Activated CD4-positive, alpha-beta memory T cell treated with anti-CD3 and anti-CD28 coated beads for 36 hours (primary cell): ENCODE data around the gene SNX22. TPM values are rescaled to one million over a fixed set of nuclear protein-coding genes. Genes with fewer than 3 reads are reported as not detected.
A peak's percentile ranks its signal among the peaks of the same experiment; 100 is the strongest.

Source experiments
- CTCF ChIA-PET: fragments of 350-600 bp; sonication (Branson Sonifier 250); formaldehyde crosslinking; loops from one replicate; lab custom pipeline; 2021; ENCODE audit warnings: antibody characterized with exemption, inconsistent platforms; lab: Charles Lee
- POLR2A ChIA-PET: fragments of 350-600 bp; sonication (Branson Sonifier 250); formaldehyde crosslinking; loops from one replicate; lab custom pipeline; 2021; ENCODE audit warnings: antibody characterized with exemption; lab: Charles Lee
- DNase-seq: peaks from one replicate; pipeline ENCODE4 v3.0.0-alpha.2; 2020
- H3K27ac Mint-ChIP-seq: one replicate; pipeline ENCODE4 v1.8.0; 2021; ENCODE audit warnings: mixed read lengths
- H3K27me3 Mint-ChIP-seq: one replicate; pipeline ENCODE4 v1.8.0; 2021; ENCODE audit warnings: mixed read lengths
- H3K36me3 Mint-ChIP-seq: one replicate; pipeline ENCODE4 v1.8.0; 2021; ENCODE audit warnings: mixed read lengths
- H3K4me1 Mint-ChIP-seq: one replicate; pipeline ENCODE4 v1.8.0; 2021; ENCODE audit warnings: low read depth, mixed read lengths
- H3K4me3 Mint-ChIP-seq: one replicate; pipeline ENCODE4 v1.8.0; 2021; ENCODE audit warnings: mild to moderate bottlenecking, mixed read lengths
- H3K9me3 Mint-ChIP-seq: one replicate; pipeline ENCODE4 v1.8.0; 2021; ENCODE audit warnings: mixed read lengths
- intact Hi-C: fragments of 100-400 bp; cut with micrococcal nuclease; formaldehyde crosslinking; loops from one replicate; pipeline ENCODE4 v1.15.1; 2023
- total RNA-seq, 2 experiments: library from RNA; stranded (reverse); gene quantifications; one replicate each; pipeline ENCODE4 v1.2.3, GENCODE V29; 2021

SNX22 gene
- total RNA-seq, 2 experiments from 2014 or later: 0.38 to 0.68 TPM

DNA sequence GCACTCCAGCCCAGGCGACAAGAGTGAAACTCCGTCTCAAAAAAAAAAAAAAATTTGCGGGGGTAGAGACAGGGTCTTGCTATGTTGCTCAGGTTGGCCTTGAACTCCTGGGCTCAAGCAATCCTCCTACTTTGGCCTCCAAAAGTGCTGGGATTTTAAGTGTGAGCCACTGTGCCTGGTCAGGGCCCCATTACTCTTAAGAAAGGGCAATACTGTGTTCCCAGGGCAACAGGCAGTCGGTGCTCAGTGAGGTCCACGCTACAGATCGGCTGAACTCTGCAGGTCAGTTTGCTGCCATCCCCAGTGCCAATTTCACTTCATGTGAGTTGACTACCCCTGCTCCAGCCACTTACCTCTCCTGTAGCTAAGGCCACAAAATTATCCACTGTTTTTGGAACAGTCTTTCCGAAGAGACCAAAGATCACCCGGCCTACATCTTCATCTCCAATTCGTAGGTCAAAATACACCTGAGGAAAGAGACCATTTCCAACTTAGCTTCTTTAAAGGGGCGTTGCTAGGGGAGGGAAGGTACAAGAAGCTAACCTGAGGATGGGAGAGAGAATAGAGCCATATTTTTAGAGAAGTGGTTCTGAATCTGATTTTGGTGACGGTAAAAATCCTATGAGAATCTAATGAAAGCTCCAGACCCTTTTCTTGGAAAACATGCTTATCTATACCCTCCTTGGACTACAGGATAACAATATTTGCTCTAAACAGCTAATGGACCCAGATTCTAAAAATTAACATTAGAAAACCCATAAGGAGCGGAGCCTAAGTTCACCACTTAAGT, 10.4 kb downstream of the SNX22 start:
- intact Hi-C loops: loop anchor here (2.0 to 10.0 kb wide), 2 partner anchors 543 to 657 kb away; partner anchors contain the start of gene USP3
- ChIA-PET POLR2A (interaction anchor here (0.7 to 2.4 kb wide), 5 partner anchors 8 to 225 kb away, joined by 3 to 14 read pairs (median 8); partner anchors contain the start of genes CIAO2A and TRIP4), CTCF (interaction anchor here (1.4 to 5.4 kb wide), 3 partner anchors 9 to 226 kb away, joined by 3 to 61 read pairs (median 8); partner anchors contain the start of genes SNX22 and TRIP4)
- Mint-ChIP-seq H3K27me3 (no peaks in the 10 kb centered on the region), H3K36me3 (peaks cover 38% of the 10 kb centered on the region), H3K27ac (peak overlapping the region; percentile 88), H3K4me1 (peaks cover 40% of the 10 kb centered on the region), H3K4me3 (peak overlapping the region; percentile 88), H3K9me3 (no peaks in the 10 kb centered on the region)
- DNase-seq: no peak

DNA sequence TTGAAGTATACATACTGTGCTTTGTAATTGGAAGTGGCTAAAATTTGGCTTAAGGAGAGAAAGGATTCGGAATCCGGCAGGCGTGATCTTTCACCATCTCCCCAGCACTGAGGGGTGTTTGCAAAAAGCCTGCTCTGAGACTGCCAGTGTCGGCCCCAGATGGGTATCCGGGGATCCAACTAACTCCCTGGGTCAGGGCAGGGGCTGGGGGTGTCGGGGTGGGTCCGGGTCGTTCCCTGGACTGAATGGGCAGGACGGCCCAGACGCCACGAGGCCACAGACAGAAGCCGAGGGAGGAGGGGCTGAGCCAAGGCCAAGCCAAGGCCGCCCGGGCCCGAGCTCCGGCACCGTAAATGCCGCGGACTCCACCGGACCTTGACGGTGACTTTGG, 10.9 kb downstream of the SNX22 start:
- peak overlapping the region; percentile 88 for H3K27ac Mint-ChIP-seq
- POLR2A ChIA-PET: interaction anchor here (0.7 to 2.4 kb wide), 6 partner anchors 9 to 225 kb away, joined by 3 to 14 read pairs (median 8); partner anchors contain the start of genes CIAO2A and TRIP4
- CTCF ChIA-PET: interaction anchor here (1.4 to 5.4 kb wide), 3 partner anchors 9 to 225 kb away, joined by 3 to 61 read pairs (median 8); partner anchors contain the start of genes SNX22 and TRIP4
- no peaks in the 10 kb centered on the region for H3K9me3 Mint-ChIP-seq
- DNase-seq: no peak
- H3K27me3 Mint-ChIP-seq: no peaks in the 10 kb centered on the region
- peaks cover 32% of the 10 kb centered on the region for H3K36me3 Mint-ChIP-seq
- H3K4me1 Mint-ChIP-seq: peaks cover 43% of the 10 kb centered on the region
- intact Hi-C loops: loop anchor here (2.0 to 10.0 kb wide), 2 partner anchors 542 to 658 kb away; partner anchors contain the start of gene USP3
- H3K4me3 Mint-ChIP-seq: peak overlapping the region; percentile 88

DNA sequence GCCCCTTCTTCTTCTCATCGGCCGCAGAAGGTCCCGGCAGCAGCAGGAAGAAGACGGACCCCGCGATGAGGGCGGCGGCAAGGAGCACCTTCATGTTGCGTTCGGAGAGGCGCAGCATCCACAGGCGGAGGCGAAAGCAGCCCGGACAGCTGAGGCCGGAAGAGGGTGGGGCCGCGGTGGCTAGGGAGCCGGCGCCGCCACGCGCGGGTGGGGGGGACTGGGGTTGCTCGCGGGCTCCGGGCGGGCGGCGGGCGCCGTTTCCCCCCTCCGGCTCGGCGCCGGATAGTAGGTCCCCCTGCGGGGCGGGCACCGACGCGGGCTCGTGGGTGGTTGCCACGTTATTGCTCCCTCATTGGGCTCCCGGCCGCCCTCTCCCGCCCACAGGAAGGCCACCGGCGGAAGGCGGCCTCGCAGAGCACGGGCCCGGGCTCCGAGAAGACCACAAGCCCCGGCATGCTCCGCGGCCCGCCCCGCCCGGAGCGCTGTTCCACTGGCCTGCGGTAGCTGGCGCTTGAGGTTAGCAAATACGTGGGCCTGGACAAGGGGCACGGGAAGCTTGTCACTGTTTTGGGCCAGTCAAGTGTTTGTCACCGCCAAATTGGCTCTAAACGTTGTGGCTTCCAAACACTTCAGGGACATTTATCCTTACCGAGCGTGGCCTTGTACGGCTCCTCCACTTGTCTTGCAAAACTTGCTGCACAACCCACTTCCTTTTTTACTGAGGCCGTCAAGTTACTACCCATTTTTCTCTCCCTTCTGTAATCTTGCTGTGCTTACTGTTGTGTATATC, 11.5 kb downstream of the SNX22 start, which contains the start of gene PPIB:
PPIB (minus strand) TSS at position 154 of the 790 bp plus-strand sequence; CDS start at position 118, 36 bp downstream.
- Mint-ChIP-seq H3K9me3 (no peaks in the 10 kb centered on the region), H3K36me3 (peaks cover 27% of the 10 kb centered on the region), H3K27me3 (no peaks in the 10 kb centered on the region), H3K4me3 (peak within 1 kb of the TSS; percentile 88), H3K27ac (peak within 1 kb of the TSS; percentile 94), H3K4me1 (peaks cover 43% of the 10 kb centered on the region)
- intact Hi-C loops: loop anchor here (1.0 to 10.0 kb wide), 6 partner anchors 25 to 658 kb away; partner anchors contain the start of genes CSNK1G1, SNX1, TRIP4 and USP3
- POLR2A ChIA-PET: interaction anchor here (0.6 to 2.4 kb wide), 8 partner anchors 9 to 224 kb away, joined by 3 to 14 read pairs (median 6); partner anchors contain the start of genes CIAO2A and TRIP4
- CTCF ChIA-PET: interaction anchor here (0.5 to 5.4 kb wide), 6 partner anchors 10 to 673 kb away, joined by 3 to 61 read pairs (median 4); partner anchors contain the start of genes SNX22 and TRIP4
- DNase-seq: peak; percentile 98

DNA sequence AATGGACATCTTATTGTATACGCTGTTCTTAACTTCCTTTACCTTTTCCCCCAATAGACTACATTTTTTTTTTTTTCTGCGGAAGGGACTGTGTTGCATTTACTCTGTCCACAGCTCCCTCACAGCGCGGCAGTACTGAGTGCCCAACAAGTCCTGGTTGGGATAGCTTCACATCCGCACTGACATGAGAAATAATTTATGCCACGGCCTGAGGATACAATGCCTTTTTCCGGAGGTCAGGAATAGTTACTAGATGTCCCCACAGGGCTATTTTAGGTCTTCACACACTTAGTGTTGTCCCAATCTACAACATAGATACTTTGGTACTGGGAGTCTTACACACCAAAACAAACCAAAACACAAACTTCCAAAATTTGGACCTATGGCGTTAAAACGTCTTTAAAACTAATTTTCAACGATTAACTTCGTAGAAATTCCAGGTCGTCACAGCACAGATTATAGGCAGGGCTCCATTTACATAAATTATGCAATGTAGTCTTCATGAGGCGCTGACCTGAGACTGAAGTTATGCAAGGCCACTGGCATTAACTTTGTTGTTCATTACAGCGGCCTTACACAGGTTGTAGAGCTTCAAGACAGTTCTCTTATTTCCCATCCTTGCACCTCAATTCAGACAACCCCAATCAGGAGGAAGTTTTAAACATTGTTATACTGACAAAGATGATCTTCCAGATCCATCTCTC, 12.3 kb downstream of the SNX22 start:
- intact Hi-C loops: loop anchor here (1.0 to 10.0 kb wide), 6 partner anchors 24 to 659 kb away; partner anchors contain the start of genes CSNK1G1, SNX1, TRIP4 and USP3
- POLR2A ChIA-PET: interaction anchor here (0.6 to 2.4 kb wide), 9 partner anchors 10 to 425 kb away, joined by 3 to 14 read pairs (median 7); partner anchors contain the start of genes CIAO2A and TRIP4
- peak; percentile 31 for DNase-seq
- Mint-ChIP-seq H3K4me1 (peaks cover 39% of the 10 kb centered on the region), H3K27ac (peak overlapping the region; percentile 94), H3K36me3 (peaks cover 21% of the 10 kb centered on the region), H3K9me3 (no peaks in the 10 kb centered on the region), H3K4me3 (peak overlapping the region; percentile 78), H3K27me3 (no peaks in the 10 kb centered on the region)
- CTCF ChIA-PET: interaction anchor here (0.6 to 5.4 kb wide), 6 partner anchors 11 to 672 kb away, joined by 3 to 61 read pairs (median 4); partner anchors contain the start of gene SNX22

DNA sequence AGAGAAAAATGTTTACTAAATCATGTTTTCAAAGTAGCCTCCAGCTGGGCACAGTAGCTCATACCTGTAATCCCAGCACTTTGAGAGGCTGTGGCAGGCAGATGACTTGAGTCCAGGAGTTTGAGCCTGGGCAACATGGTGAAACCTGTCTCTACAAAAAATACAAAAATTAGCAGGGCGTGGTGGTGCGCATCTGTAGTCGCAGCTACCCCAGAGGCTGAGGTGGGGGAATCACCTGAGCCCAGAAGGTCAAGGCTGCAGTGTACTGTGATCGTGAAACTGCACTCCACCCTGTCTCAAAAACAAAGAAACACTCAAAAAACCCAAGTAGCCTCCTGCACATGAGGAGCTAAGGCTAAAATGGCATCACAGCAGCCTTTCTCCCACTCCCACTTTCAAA, 12.9 kb downstream of the SNX22 start:
- DNase-seq: no peak
- CTCF ChIA-PET: interaction anchor here (0.6 to 5.4 kb wide), 4 partner anchors 9 to 224 kb away, joined by 3 to 61 read pairs (median 3); partner anchors contain the start of gene SNX22
- peaks cover 36% of the 10 kb centered on the region for H3K4me1 Mint-ChIP-seq
- H3K27me3 Mint-ChIP-seq: no peaks in the 10 kb centered on the region
- peak overlapping the region; percentile 94 for H3K27ac Mint-ChIP-seq
- H3K9me3 Mint-ChIP-seq: no peaks in the 10 kb centered on the region
- POLR2A ChIA-PET: interaction anchor here (0.6 kb wide), 1 partner anchor 424 kb away, joined by 7 read pairs; no protein-coding TSS in a partner anchor
- intact Hi-C loops: loop anchor here (10.0 kb wide), 1 partner anchor 540 kb away; no protein-coding TSS in a partner anchor
- peaks cover 18% of the 10 kb centered on the region for H3K36me3 Mint-ChIP-seq
- no peak overlapping the region for H3K4me3 Mint-ChIP-seq

DNA sequence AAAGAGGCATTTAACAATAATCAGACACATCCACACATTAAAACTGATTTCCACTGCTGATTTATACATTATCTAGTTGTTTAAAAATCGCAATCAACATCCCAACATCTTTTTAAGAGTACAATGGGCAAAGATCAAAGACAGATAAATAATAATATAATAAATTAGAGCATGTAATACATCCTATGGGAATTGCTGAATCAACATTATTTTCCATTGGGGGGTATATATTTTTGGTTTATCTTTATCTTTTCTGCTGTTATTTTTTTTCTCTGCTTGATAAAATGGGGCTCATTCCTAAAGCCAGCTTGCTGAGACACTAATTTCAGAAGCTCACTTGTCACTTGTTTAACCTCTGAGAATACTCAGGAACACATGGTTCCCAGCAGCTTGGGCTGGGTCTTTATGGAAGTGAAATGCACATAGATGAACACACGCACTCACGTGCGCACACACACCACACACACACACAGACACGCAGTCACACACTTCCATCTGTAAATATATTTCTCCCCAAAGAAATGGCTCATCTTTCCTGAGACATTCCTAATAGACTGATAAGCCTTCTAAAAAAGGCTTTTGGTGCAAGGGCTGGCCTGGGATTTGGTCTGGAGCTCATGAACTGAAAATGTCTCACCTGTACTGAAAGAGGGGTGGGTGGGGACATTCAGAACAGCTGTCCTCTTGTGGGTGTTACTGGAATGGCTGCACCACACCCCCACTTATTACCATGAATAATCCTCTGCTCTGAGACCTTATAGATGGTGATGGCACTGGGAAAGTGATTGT, 14.8 kb downstream of the SNX22 start:
- DNase-seq: peak; percentile 25
- no peaks in the 10 kb centered on the region for H3K9me3 Mint-ChIP-seq
- ChIA-PET POLR2A (no interaction called here), CTCF (interaction anchor here (1.0 to 5.4 kb wide), 2 partner anchors 13 to 23 kb away, joined by 6 to 61 read pairs; partner anchors contain the start of gene SNX22)
- H3K27ac Mint-ChIP-seq: peak overlapping the region; percentile 64
- H3K4me3 Mint-ChIP-seq: no peak overlapping the region
- peaks cover 26% of the 10 kb centered on the region for H3K4me1 Mint-ChIP-seq
- intact Hi-C loops: loop anchor here (10.0 kb wide), 1 partner anchor 539 kb away; no protein-coding TSS in a partner anchor
- peaks cover 12% of the 10 kb centered on the region for H3K36me3 Mint-ChIP-seq
- H3K27me3 Mint-ChIP-seq: no peaks in the 10 kb centered on the region

DNA sequence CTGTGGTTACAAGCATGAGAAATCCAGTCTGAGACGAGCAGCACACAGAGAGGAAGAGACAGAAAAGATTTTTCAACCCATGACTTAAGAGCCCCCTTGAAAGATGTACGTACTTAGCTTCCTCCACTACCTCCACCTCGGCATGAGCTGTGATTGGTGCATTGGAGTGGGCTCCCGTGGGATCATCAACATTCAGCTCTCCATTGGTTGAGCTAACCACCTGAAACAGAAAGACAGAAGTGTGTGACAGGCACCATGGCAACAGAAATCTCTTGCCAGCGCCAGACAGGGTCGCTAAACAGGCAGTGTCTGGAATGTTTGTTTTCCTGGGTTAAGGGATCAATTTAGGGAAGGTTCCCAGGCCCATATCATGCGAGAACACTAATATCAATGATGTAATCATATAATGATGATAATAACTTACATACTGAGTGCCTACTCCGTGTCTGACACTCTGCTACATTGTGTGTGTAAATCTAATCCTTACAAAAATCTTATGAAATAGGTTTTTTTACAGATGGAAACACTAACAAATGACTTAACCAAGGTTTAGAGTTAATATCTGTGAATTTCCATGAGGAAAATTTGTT, 28.8 kb downstream of the SNX22 start:
- intact Hi-C loops: no loop called here
- H3K27me3 Mint-ChIP-seq: no peaks in the 10 kb centered on the region
- CTCF ChIA-PET: no interaction called here

DNA sequence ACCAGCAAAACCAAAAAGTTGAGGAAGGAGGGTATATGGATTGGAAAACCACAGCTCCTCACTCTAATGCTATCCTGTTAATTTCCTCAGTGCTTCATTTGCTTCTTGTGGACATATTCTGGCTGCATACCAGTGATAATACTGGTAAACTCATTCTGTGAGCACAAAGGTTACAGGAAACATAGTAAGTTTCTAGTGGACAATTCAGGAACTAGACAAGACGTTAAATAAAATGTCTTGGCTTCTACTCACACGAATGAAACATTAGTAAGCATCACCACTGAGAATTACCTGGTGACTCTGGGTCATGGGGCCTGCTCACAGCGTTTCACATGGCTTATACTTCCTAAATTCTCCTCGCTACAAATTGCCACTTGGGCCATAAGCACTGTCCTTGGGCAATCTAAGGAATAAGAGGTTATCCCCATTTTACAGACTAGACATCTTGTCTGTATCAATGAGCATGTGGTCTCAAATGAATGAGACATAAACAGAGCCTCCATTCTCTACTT, 31.4 kb downstream of the SNX22 start:
- H3K27me3 Mint-ChIP-seq: no peaks in the 10 kb centered on the region
- peaks cover 16% of the 10 kb centered on the region for H3K36me3 Mint-ChIP-seq
- peaks cover 7% of the 10 kb centered on the region for H3K4me1 Mint-ChIP-seq
- H3K9me3 Mint-ChIP-seq: no peaks in the 10 kb centered on the region
- no peak for DNase-seq
- ChIA-PET POLR2A (no interaction called here), CTCF (no interaction called here)
- intact Hi-C loops: no loop called here
- H3K27ac Mint-ChIP-seq: no peak overlapping the region
- no peak overlapping the region for H3K4me3 Mint-ChIP-seq

More for the DNA sequence above, 28.8 kb downstream of the SNX22 start:
- POLR2A ChIA-PET: no interaction called here
- Mint-ChIP-seq H3K4me3 (no peak overlapping the region), H3K27ac (no peak overlapping the region), H3K36me3 (peaks cover 14% of the 10 kb centered on the region), H3K4me1 (no peaks in the 10 kb centered on the region), H3K9me3 (no peaks in the 10 kb centered on the region)
- DNase-seq: no peak

DNA sequence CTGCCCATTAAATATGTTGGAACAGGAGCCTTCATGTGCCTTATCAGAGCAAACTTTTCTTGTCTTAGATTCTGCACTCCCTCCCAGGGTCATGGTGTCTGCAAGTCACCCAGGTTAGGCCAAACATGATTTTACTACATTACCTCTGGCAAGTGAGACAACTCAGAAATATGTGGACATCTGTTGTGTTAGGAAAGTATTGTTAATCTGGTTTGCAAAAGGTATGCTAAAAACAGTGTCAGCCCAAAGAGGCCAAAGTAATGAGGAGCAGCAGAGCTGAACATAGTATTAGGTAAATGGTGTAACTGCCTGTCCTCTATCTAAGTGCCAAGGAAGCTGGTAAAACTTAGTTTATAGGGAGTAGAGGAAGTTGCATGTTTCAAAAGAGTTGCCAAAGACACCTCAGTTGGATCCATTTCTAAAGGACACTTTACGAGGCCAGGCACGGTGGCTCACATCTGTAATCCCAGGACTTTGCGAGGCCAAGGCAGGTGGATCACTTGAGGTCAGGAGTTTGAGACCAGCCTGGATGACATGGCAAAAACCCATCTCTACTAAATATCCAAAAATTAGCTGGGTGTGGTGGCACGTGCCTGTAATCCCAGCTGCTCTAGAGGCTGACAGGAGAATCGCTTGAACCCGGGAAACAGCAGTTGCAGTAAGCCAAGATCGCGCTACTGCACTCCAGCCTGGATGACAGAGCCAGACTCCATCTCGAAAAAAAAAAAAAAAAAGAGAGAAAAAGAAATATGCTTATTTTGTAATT, 33.8 kb downstream of the SNX22 start:
- POLR2A ChIA-PET: no interaction called here
- H3K9me3 Mint-ChIP-seq: no peaks in the 10 kb centered on the region
- peaks cover 21% of the 10 kb centered on the region for H3K36me3 Mint-ChIP-seq
- intact Hi-C loops: no loop called here
- peaks cover 18% of the 10 kb centered on the region for H3K4me1 Mint-ChIP-seq
- no peak overlapping the region for H3K27ac Mint-ChIP-seq
- no peaks in the 10 kb centered on the region for H3K27me3 Mint-ChIP-seq
- DNase-seq: no peak
- no peak overlapping the region for H3K4me3 Mint-ChIP-seq
- CTCF ChIA-PET: interaction anchor here (0.6 kb wide), 1 partner anchor 174 kb away, joined by 3 read pairs; no protein-coding TSS in a partner anchor
